GM10248 (cell line): Measurements from ENCODE around the gene LRRC75A.
"Not testable (repeated sequence)": the region's sequence is repeated elsewhere in the genome, so short reads cannot be mapped to it uniquely, and the experiment has no call there.

Experiments used
- CTCF ChIA-PET: fragments of 300-600 bp; sonication (Branson Sonifier 250); formaldehyde crosslinking; extraction: SDS; loops from one replicate; lab custom pipeline; 2021; ENCODE audit warnings: antibody characterized with exemption; lab: Yijun Ruan, JAX
- POLR2A ChIA-PET: fragments of 350-650 bp; sonication (Branson Sonifier 250); formaldehyde crosslinking; extraction: SDS; loops from one replicate; lab custom pipeline; 2020; ENCODE audit warnings: antibody characterized with exemption; lab: Yijun Ruan, JAX
- DNase-seq: peaks from one replicate; pipeline ENCODE4 v3.0.0; 2012; ENCODE audit errors: extremely low spot score
- CTCF ChIP-seq: IDR thresholded peaks from 2 replicates; pipeline ENCODE4 v1.5.1; 2012; ENCODE audit warnings: mild to moderate bottlenecking, low read depth; ENCODE audit errors: extremely low read depth, missing control alignments, control extremely low read depth

Gene LRRC75A

GRCh38 chr17:16491703-16492612 is at the start of gene LRRC75A:
TSS of gene LRRC75A (minus strand) at chr17:16492193. CDS start at chr17:16491990, 203 bp downstream.
- CTCF ChIA-PET = no interaction called here
- TF ChIP-seq CTCF = no peak
- POLR2A ChIA-PET = no interaction called here
- peak; percentile 83 for DNase-seq

- no peak for DNase-seq
- no peak for TF ChIP-seq CTCF
- POLR2A ChIA-PET = no interaction called here
- CTCF ChIA-PET = interaction anchor here (1.0 to 3.9 kb wide), 12 partner anchors 11 to 174 kb away, joined by 3 to 39 read pairs (median 5); partner anchors contain the start of genes CCDC144A and ZNF624
Observed at GRCh38 chr17:16537130-16537458, 45.1 kb upstream of the LRRC75A start.

GRCh38 chr17:16534236-16534635 is 42.2 kb upstream of the LRRC75A start:
- CTCF ChIA-PET = interaction anchor here (3.9 kb wide), 1 partner anchor 13 kb away, joined by 24 read pairs; no protein-coding TSS in a partner anchor
- no peak for DNase-seq
- TF ChIP-seq CTCF = no peak
- POLR2A ChIA-PET = no interaction called here

- POLR2A ChIA-PET = no interaction called here
- CTCF ChIA-PET = interaction anchor here (2.2 to 3.1 kb wide), 3 partner anchors 9 to 77 kb away, joined by 7 to 21 read pairs (median 7); no protein-coding TSS in a partner anchor
- no peak for DNase-seq
- no peak for TF ChIP-seq CTCF
Observed at GRCh38 chr17:16529906-16530305, 37.9 kb upstream of the LRRC75A start.

GRCh38 chr17:16527298-16527697 is 35.3 kb upstream of the LRRC75A start:
- TF ChIP-seq CTCF = no peak
- POLR2A ChIA-PET = no interaction called here
- DNase-seq = no peak
- CTCF ChIA-PET = no interaction called here

- CTCF ChIA-PET = interaction anchor here (1.4 to 1.5 kb wide), 2 partner anchors 11 to 64 kb away, joined by 4 to 6 read pairs; no protein-coding TSS in a partner anchor
- POLR2A ChIA-PET, DNase-seq: not testable (repeated sequence)
Observed at GRCh38 chr17:16525556-16525955, 33.6 kb upstream of the LRRC75A start.
